GM12891 (cell line): Measurements from ENCODE around the gene METTL22.

Experiments used
- DNase-seq: peaks from one replicate; pipeline ENCODE4 v3.0.0; 2011; ENCODE audit warnings: low spot score; ENCODE audit not compliant: insufficient read length
- FAIRE-seq: peaks from 2 replicates; lab custom pipeline; 2011; peaks lifted over from hg19 to GRCh38; lab: Jason Lieb, UNC
- PAX5 ChIP-seq: IDR thresholded peaks from 2 replicates; pipeline ENCODE4 v1.6.1; 2011; ENCODE audit warnings: low read length, moderate library complexity, mild to moderate bottlenecking; ENCODE audit not compliant: insufficient read depth, severe bottlenecking
- POLR2A ChIP-seq: IDR thresholded peaks from 2 replicates; pipeline ENCODE4 v1.6.1; 2011; ENCODE audit warnings: low read depth, low read length, control low read depth
- POLR2AphosphoS5 ChIP-seq: IDR thresholded peaks from 2 replicates; pipeline ENCODE4 v1.6.1; 2011; ENCODE audit warnings: low read depth, low read length, control low read depth
- POU2F2 ChIP-seq: IDR thresholded peaks from 2 replicates; pipeline ENCODE4 v1.6.1; 2011; ENCODE audit warnings: low read depth, mild to moderate bottlenecking, control low read depth, low read length, moderate library complexity
- SPI1 ChIP-seq: IDR thresholded peaks from 2 replicates; pipeline ENCODE4 v1.6.1; 2011; ENCODE audit warnings: low read depth, low read length, control low read depth
- TAF1 ChIP-seq: IDR thresholded peaks from 2 replicates; pipeline ENCODE4 v1.6.1; 2011; ENCODE audit warnings: low read depth, low read length, control low read depth

The METTL22 gene

GRCh38 chr16:8663192-8664089 is 41.9 kb downstream of the METTL22 start:
- DNase-seq, result no peak
- TF ChIP-seq POLR2AphosphoS5 (no peak), POLR2A (no peak), SPI1 (no peak), TAF1 (no peak), POU2F2 (no peak), PAX5 (no peak)
- FAIRE-seq, result no peak

- DNase-seq (no peak), FAIRE-seq (no peak)
- no peak for TF ChIP-seq PAX5
- TF ChIP-seq POLR2AphosphoS5, result no peak
- no peak for TF ChIP-seq POU2F2
- no peak for TF ChIP-seq POLR2A
Measured at GRCh38 chr16:8665529-8665928, 44.0 kb downstream of the METTL22 start.

GRCh38 chr16:8667492-8667891 is 46.0 kb downstream of the METTL22 start:
- DNase-seq (no peak), FAIRE-seq (no peak)
- TF ChIP-seq POLR2A (no peak), SPI1 (no peak)

- no peak for FAIRE-seq
- no peak for DNase-seq
- TF ChIP-seq POU2F2, result no peak
- TF ChIP-seq SPI1, result no peak
- TF ChIP-seq PAX5, result no peak
Measured at GRCh38 chr16:8668113-8668512, 46.6 kb downstream of the METTL22 start.

GRCh38 chr16:8669481-8669880 is 48.0 kb downstream of the METTL22 start:
- TF ChIP-seq POLR2AphosphoS5 (no peak), POLR2A (no peak), POU2F2 (no peak)
- no peak for FAIRE-seq
- no peak for DNase-seq

- DNase-seq (no peak), FAIRE-seq (no peak)
- TF ChIP-seq TAF1 (no peak), SPI1 (no peak), POLR2AphosphoS5 (no peak), POLR2A (no peak), POU2F2 (no peak), PAX5 (no peak)
Measured at GRCh38 chr16:8670014-8670560, 48.6 kb downstream of the METTL22 start.

GRCh38 chr16:8673611-8674412 is 52.3 kb downstream of the METTL22 start:
- no peak for TF ChIP-seq SPI1
- no peak for TF ChIP-seq POLR2A
- no peak for TF ChIP-seq POLR2AphosphoS5
- TF ChIP-seq TAF1, result no peak
- no peak for TF ChIP-seq POU2F2
- TF ChIP-seq PAX5, result no peak
- DNase-seq (no peak), FAIRE-seq (no peak)

- peak; percentile 98 for DNase-seq
- 0 out of 2 replicates have a peak, but pooled peaks have one; percentile 24 for TF ChIP-seq TAF1
- TF ChIP-seq PAX5, result no peak
- TF ChIP-seq POU2F2, result no peak
- TF ChIP-seq POLR2A, result 0 out of 2 replicates have a peak, but pooled peaks have one; percentile 42
- TF ChIP-seq POLR2AphosphoS5, result no peak
- TF ChIP-seq SPI1, result peak; percentile 33
- FAIRE-seq, result peak; percentile 68
Measured at GRCh38 chr16:8674413-8675022, 53.0 kb downstream of the METTL22 start, which contains the start of gene ABAT. ABAT (plus strand) TSS chr16:8674617; CDS start chr16:8735740, 61,123 bp downstream.
